Measurements from ENCODE around the gene DUSP10. TPM values are rescaled to one million over a fixed set of nuclear protein-coding genes. Genes with fewer than 3 reads are reported as not detected.

The DUSP10 gene
- total RNA-seq, 1 experiment from 2014 or later, result 1.7 TPM

DNA sequence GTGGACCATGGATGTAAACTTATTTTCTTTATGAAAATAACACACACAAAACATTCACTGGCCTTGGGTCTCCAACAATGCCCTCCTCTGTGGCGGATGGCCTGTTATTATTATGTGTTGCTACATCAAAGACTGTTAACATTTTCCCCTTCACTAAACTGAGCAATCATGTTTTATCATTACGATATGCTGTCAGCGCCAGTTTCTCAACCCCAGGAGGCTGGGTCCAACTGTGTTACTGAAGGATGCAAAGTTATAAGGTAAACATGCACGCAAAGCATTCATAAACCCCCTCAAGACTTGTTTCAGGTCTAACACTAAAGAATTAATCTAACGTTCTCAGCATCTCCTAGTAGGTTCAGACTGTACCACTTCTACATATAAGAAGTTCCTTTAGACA lies 6.0 kb upstream of the DUSP10 start:
- peaks cover 5 to 8% of the 10 kb centered on the region in 2 experiments; a peak in 3 of 4 replicates for H3K4me1 ChIP-seq (ENCODE audit: control insufficient read depth in 1 of 2, insufficient read depth in 2 of 2, low read length in 2 of 2)
- no peaks in the 10 kb centered on the region for H3K9me2 ChIP-seq (ENCODE audit: insufficient read depth)
- CTCF ChIA-PET, result no interaction called here
- no peaks in the 10 kb centered on the region for H3K36me3 ChIP-seq (ENCODE audit: control insufficient read depth in 1 of 2, insufficient read depth in 2 of 2, low read length in 2 of 2)
- H3K9me3 ChIP-seq (ENCODE audit: control insufficient read depth in 1 of 2, insufficient read depth in 1 of 2, low read depth in 1 of 2, low read length in 2 of 2), result no peaks in the 10 kb centered on the region
- POLR2A ChIA-PET, result no interaction called here
- H3K4me2 ChIP-seq (ENCODE audit: low read length), result no peak overlapping the region
- H3K27me3 ChIP-seq (ENCODE audit: insufficient read depth, low read length), result no peaks in the 10 kb centered on the region
- H3K9ac ChIP-seq (ENCODE audit: low read length), result no peak overlapping the region
- intact Hi-C loops (cut with micrococcal nuclease), result no loop called here
- DNase-seq (ENCODE audit: low read depth, low spot score) (no peak), ATAC-seq (no peak)
- no peak overlapping the region for H3K27ac ChIP-seq (ENCODE audit: low read depth, low read length)
- RAD21 ChIA-PET (ENCODE audit: low non-redundant PET in 1 of 2, low total read pairs in 2 of 2, uncharacterized antibody in 2 of 2, unreplicated experiment in 2 of 2), result no interaction called here
- H3K4me3 ChIP-seq (replicated peaks in 1 of 2; ENCODE audit: low read depth in 1 of 2, low read length in 2 of 2), result no peak overlapping the region
- H4K20me1 ChIP-seq (ENCODE audit: insufficient read depth), result no peaks in the 10 kb centered on the region
- no TSS peak for BruUV-seq (replicated peaks)
- H2AFZ ChIP-seq (ENCODE audit: low read depth, low read length, poor library complexity, severe bottlenecking), result no peak overlapping the region
- no peaks in the 10 kb centered on the region for H3K79me2 ChIP-seq (ENCODE audit: insufficient read depth, low read length)
- TF ChIP-seq, protein P1, sequence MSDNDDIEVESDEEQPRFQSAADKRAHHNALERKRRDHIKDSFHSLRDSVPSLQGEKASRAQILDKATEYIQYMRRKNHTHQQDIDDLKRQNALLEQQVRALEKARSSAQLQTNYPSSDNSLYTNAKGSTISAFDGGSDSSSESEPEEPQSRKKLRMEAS (IDR thresholded peaks at IDR 0.05), result no peak
- TF ChIP-seq, protein P2, sequence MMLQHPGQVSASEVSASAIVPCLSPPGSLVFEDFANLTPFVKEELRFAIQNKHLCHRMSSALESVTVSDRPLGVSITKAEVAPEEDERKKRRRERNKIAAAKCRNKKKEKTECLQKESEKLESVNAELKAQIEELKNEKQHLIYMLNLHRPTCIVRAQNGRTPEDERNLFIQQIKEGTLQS (IDR thresholded peaks at IDR 0.05), result no peak
- TF ChIP-seq ELF1 (IDR thresholded peaks at IDR 0.05; ENCODE audit: borderline replicate concordance, low read depth) (no peak), ZNF274 (IDR thresholded peaks at IDR 0.05; ENCODE audit: low read depth, low read length) (no peak), ZFX (IDR thresholded peaks at IDR 0.05) (no peak), POLR2AphosphoS5 (IDR thresholded peaks at IDR 0.05; ENCODE audit: low read depth, low read length) (no peak), JUND (IDR thresholded peaks at IDR 0.05) (no peak)

DNA sequence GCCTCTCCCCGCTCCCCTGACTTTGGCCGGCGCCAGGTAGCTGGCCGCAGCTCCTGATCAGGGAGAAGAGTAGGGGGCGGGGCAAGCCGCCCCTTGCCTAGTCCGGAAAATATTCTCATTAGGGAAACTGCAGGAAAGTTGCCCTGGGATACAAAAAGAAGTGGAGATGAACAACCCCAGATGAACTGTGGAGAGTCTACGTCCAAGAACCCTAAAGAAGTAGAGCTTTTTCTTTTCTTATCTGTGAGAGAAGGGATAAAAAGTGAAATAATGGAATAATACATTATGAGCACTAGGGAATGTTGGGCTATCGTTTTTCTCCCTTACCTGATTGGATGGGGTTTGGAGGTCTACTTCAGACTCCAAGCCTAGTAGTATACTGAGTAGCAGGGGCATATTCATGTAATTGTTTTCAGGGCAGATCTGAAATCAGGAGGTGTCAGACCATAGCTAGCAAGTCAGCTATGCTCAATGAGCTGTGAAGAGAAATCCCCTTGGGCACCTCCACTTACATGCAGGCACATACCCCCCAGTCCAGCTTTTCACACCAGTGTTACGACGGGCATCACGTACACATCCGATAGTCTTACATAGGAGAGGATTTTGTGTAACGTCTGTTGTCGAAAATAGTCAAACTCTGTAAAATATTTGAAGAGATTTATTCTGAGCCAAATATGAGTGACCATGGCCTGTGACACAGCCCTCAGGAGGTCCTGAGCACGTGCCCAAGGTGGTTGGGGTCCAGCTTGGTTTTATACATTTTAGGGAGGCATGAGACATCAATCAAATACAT lies 1.7 kb upstream of the DUSP10 start:
- POLR2A ChIA-PET, result interaction anchor here (0.9 kb wide), 1 partner anchor 9 kb away, joined by 10 read pairs; no protein-coding TSS in a partner anchor
- BruUV-seq (replicated peaks), result TSS peak; percentile 84
- no peaks in the 10 kb centered on the region for H3K36me3 ChIP-seq (ENCODE audit: control insufficient read depth in 1 of 2, insufficient read depth in 2 of 2, low read length in 2 of 2)
- intact Hi-C loops (cut with micrococcal nuclease), result loop anchor here (5.0 kb wide), 1 partner anchor 714 kb away; no protein-coding TSS in a partner anchor
- H3K4me3 ChIP-seq (replicated peaks in 1 of 2; ENCODE audit: low read depth in 1 of 2, low read length in 2 of 2), result peak overlapping the region; percentile 74 to 76
- no peak for TF ChIP-seq ZNF274 (IDR thresholded peaks at IDR 0.05; ENCODE audit: low read depth, low read length)
- TF ChIP-seq, protein P2 (IDR thresholded peaks at IDR 0.05), result no peak
- H4K20me1 ChIP-seq (ENCODE audit: insufficient read depth), result no peaks in the 10 kb centered on the region
- no peaks in the 10 kb centered on the region for H3K9me2 ChIP-seq (ENCODE audit: insufficient read depth)
- H3K4me1 ChIP-seq (ENCODE audit: control insufficient read depth in 1 of 2, insufficient read depth in 2 of 2, low read length in 2 of 2), result peaks cover 5 to 20% of the 10 kb centered on the region in 2 experiments; a peak in 3 of 4 replicates
- H2AFZ ChIP-seq (ENCODE audit: low read depth, low read length, poor library complexity, severe bottlenecking), result peak overlapping the region; percentile 81
- RAD21 ChIA-PET (ENCODE audit: low non-redundant PET in 1 of 2, low total read pairs in 2 of 2, uncharacterized antibody in 2 of 2, unreplicated experiment in 2 of 2), result no interaction called here
- H3K27ac ChIP-seq (ENCODE audit: low read depth, low read length), result peak overlapping the region; percentile 83
- peak overlapping the region; percentile 99 for H3K4me2 ChIP-seq (ENCODE audit: low read length)
- H3K9ac ChIP-seq (ENCODE audit: low read length), result peak overlapping the region; percentile 66
- H3K9me3 ChIP-seq (ENCODE audit: control insufficient read depth in 1 of 2, insufficient read depth in 1 of 2, low read depth in 1 of 2, low read length in 2 of 2), result no peaks in the 10 kb centered on the region
- ATAC-seq (no peak; the same call in 1 of the 2 replicates), DNase-seq (ENCODE audit: low read depth, low spot score) (no peak)
- no peaks in the 10 kb centered on the region for H3K27me3 ChIP-seq (ENCODE audit: insufficient read depth, low read length)
- no peaks in the 10 kb centered on the region for H3K79me2 ChIP-seq (ENCODE audit: insufficient read depth, low read length)
- CTCF ChIA-PET, result interaction anchor here (1.0 to 1.2 kb wide), 2 partner anchors 200 to 712 kb away, joined by 3 to 4 read pairs; no protein-coding TSS in a partner anchor

All from HCT116 (cell line).